NCI-H460 (cell line): Measurements from ENCODE around the gene ALK. TPM values are rescaled to one million over a fixed set of nuclear protein-coding genes. Genes with fewer than 3 reads are reported as not detected.
"Not testable (repeated sequence)": the region's sequence is repeated elsewhere in the genome, so short reads cannot be mapped to it uniquely, and the experiment has no call there.

Source experiments
- DNase-seq: peaks from one replicate; pipeline ENCODE4 v3.0.0-alpha.2; 2016; ENCODE audit warnings: low read depth; ENCODE audit errors: extremely low read depth
- total RNA-seq: library from RNA; depleted of rRNA; stranded (reverse); fragments of >200 nt; shearing (Covaris generic); gene quantifications from 2 replicates; pipeline ENCODE4 v1.2.3, GENCODE V29; 2014

Gene ALK
- total RNA-seq, 1 experiment from 2014 or later: 0.02 TPM

- no peak for DNase-seq
Observed at GRCh38 chr2:29269765-29270109, 651.6 kb downstream of the ALK start.

DNA sequence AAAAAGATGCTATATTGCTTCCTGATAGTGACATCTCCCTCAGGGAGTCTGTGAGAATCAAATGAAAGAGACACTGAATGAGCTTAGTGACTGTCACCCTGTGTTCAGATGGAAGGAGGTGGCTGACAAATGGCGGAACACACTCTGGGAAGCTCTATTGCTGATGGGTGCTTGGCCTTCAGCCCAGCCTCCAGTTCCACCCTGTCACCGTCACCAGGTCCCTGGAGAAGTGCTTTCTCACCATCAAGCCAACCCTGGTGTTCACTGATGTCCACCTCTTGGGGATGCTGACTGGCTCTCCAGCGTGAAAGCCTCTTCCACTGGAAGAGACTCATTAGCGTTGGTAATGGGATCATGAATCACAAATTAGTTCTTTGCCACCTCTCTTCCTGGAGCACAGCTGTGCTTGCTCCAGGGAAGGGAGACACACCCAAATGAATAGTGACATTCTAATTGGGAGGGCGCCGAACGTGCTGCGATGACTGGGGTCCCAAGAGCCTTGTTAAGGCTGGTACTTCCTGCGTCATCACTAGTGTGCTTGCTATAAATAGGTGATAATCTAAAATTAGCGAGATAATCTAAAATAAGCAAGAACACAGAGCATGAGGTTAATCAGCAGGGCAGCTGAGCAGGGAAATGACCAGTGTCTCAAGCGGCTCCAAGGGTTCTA, 652.2 kb downstream of the ALK start:
- DNase-seq: no peak

DNA sequence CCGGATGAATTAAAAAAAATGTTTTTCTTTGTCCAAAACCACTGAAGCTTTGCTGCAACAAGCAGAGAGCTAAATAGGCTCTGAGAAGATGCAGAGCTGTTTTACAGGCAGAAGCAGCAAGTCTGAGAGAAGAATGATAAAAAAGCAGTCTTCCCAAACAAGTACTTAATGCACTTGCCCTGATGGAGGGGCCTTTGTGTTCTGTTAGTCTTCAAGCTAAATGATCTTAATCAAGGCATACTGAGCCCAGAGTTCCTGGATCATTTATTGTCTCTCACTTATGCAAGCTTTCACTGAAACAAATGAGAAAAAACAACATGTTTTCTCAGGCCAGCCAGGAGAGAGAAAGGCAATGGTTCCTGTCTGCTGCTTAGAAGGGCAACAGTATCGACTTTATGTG, 653.7 kb downstream of the ALK start:
- no peak for DNase-seq

DNA sequence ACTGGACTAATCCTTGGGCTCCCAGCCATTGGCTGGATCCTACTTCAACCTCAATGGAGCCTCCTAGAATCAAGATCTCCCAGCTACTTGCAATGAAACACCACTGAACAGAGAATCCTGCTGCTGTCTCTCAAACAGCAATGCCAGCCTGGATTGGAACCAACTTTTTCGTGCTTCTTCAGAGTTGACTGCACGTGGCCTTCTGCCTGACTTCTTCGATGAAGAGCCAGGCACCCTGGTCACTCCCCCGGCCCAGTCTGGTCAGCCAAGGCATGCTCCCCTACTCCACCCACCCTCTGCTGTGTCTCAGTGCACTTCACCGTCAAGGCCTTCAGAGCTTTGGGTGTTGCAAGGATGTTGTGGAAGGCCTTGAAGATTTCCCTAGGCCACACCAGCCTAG, 657.5 kb downstream of the ALK start:
- DNase-seq: no peak

DNA sequence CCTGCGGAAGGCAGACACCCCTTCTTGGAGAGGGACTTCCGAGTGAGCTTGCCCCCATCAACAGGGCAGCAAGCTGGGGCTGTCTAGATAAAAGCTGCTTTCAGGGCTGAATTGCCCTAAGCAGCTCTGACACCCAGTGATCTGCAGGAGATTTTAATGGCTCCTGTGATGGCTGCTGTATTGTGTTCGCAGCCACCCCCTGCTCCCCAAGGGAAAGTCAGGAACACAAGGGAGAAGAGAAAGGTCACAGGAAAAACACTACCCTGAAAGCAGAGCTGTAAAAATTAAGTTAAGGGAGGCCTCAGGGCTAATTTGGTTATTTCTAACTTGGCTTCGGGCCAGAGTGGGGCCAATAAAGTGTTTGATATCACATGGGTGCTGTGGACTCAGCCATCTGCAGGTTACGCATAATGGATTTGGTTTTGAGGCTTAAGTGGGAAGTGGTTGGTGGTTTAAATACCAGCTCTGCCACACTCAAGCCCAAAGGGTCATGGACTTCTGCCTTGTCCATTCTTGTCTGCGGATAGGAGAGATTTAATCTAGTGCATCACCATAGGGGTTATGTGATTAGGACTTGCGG, 658.6 kb downstream of the ALK start:
- DNase-seq: no peak

GRCh38 chr2:29261003-29261402, 660.4 kb downstream of the ALK start:
- no peak for DNase-seq

GRCh38 chr2:29260142-29260772, 661.1 kb downstream of the ALK start:
- no peak for DNase-seq

DNA sequence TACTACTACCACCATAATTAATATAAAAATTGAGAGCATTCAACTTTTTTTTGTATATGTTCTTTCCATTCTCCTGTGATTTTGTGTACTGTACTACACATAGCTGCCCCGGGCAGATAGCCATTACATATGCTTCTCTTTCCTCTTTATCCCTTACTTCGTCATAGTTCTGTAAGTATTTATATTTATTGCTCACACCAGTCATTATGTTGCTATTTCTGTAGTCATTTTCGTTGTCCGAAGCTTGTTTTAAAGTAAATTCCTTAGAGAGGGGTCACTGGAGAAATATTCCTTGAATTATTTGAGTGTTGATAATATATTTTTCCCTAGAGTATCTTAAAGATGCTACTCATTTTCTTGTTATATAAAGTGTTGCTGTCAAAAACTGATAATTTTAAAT, 662.2 kb downstream of the ALK start:
- DNase-seq: no peak

GRCh38 chr2:29255004-29255403, 666.4 kb downstream of the ALK start:
- DNase-seq: no peak

DNA sequence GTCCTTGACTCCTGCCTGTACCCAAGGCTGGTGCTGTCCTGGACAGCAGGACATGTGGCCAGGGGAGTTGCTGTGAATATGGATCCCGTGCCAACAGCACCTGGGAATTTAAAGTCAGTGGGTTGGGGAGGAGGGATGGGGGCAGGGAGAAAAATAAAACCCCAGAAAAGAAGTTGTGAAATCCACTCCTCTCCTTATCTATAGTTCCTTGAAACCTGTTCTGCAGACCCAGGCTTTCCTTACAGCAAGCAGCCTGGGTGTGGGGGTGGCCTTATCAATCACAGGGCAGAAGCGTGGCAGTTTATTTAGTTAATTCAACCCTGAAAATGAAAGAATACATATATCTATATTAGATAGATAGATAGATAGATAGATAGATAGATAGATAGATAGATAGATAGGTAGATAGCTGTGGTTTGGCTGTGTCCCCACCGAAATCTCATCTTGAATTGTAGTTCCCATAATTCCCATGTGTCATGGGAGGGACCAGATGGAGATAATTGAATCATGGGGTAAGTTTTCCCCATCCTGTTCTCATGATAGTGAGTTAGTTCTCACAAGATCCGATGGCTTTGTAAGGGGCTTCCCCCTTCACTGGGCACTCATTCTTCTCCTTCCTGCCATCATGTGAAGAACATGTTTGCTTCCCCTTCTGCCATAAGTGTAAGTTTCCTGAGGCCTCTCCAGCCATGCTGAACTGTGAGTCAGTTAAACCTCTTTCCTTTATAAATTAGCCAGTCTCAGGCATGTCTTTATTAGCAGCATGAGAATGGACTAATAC, 667.7 kb downstream of the ALK start:
- DNase-seq: not testable (repeated sequence)

DNA sequence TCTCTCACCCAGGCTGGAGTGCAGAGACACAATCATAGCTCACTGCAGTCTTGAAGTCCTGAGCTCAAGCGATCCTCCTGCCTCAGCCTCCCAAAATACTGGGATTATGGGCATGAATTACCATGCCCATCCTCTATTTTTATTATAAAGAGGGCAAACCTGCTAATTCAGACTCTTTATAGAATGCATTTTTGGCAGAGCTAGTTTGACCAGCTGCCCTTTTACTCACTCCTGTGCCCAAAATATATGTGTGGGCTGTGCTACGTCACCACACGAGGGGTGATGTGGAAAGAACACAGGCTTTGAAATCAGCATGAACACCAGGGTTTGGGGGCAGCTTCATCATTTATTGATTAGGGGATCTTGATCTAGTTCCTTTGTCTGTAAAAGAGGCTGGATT, 668.4 kb downstream of the ALK start:
- DNase-seq: no peak

DNA sequence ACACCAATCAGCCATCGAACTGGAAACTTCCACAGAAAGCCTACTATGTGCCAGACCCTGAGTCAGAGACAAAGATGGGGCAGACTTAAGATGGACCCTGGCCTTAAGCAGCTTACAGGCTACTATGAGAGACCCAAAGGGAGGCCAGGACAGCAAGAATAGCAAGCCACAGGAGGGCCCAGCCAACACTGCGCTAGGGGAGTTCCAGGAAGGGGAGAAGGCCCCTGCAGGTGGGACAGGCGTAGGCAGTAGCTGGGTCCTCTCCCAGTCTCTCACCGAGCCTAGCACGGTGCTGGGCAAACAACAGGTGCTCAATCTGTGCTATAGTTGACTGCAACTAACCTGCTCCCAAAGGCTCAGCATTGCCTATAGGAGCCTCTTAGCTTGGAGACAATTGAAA, 670.0 kb downstream of the ALK start:
- DNase-seq: no peak

- DNase-seq: no peak
Observed at GRCh38 chr2:29250977-29251376, 670.4 kb downstream of the ALK start.

DNA sequence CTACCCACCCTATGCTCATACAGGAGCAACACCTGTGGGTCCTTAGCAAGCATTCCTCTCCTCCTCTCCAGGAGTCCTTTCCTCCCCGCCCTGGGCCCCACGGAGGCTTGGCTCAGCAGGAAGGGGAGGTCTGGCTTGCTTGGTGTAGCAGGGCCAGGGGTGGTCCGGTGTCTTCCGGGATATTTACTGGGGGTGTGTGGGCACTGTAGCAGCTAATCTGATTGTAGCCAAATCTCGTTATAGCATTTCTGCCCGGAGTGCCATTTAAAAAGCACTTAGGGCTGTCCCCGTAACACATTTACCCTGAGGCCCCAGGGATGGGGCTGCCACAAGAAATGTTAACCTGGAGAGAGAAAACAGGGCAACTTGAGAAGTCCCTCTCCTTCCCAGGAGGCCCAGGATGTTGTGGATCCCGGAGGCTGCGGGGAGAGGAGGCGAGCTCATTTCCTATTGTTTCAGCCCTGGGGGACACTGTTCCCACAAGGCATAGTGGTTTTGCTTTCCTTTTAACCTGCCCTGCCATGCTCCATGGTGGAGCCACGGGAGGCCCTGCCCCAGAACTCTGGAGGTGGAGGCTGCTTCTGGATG, 671.6 kb downstream of the ALK start:
- DNase-seq: no peak

GRCh38 chr2:29247336-29247914, 674.0 kb downstream of the ALK start:
- no peak for DNase-seq

GRCh38 chr2:29246383-29247300, 674.7 kb downstream of the ALK start:
- no peak for DNase-seq

- no peak for DNase-seq
Observed at GRCh38 chr2:29245742-29246382, 675.5 kb downstream of the ALK start.

- not testable (repeated sequence) for DNase-seq
Observed at GRCh38 chr2:29245035-29245741, 676.2 kb downstream of the ALK start.
